CD4-positive, CD25-positive, alpha-beta regulatory T cell (primary cell): ENCODE data around the gene CD80. TPM values are rescaled to one million over a fixed set of nuclear protein-coding genes. Genes with fewer than 3 reads are reported as not detected.
"Not testable (repeated sequence)": the region's sequence is repeated elsewhere in the genome, so short reads cannot be mapped to it uniquely, and the experiment has no call there.

Experiments
- ATAC-seq, 2 donors: fragments of 150-1000 bp; cut with Tn5 transposase; one replicate each; pipeline ENCODE4 v1.10.0; 2021; ENCODE audit warnings: low read depth in 2 of 2, moderate number of reproducible peaks in 2 of 2, moderate library complexity in 1 of 2
- DNase-seq, 3 donors: peaks; one replicate each; pipeline versions ENCODE4 v3.0.0 to v3.0.0-alpha.2; 2012 to 2022; ENCODE audit warnings: mixed read lengths in 1 of 3
- H3K27ac ChIP-seq: one replicate; pipeline ENCODE4 v1.7.0; 2013; ENCODE audit warnings: mild to moderate bottlenecking, low read length; ENCODE audit not compliant: insufficient read depth, poor library complexity, severe bottlenecking
- H3K27me3 ChIP-seq: one replicate; pipeline ENCODE4 v1.7.0; 2013; ENCODE audit warnings: low read length; ENCODE audit not compliant: control insufficient read depth, insufficient read depth
- H3K36me3 ChIP-seq: one replicate; pipeline ENCODE4 v1.7.0; 2013; ENCODE audit warnings: mild to moderate bottlenecking, low read length, moderate library complexity; ENCODE audit not compliant: control insufficient read depth, insufficient read depth
- H3K4me1 ChIP-seq: 2 replicates; pipeline ENCODE4 v1.7.0; 2013; ENCODE audit warnings: mild to moderate bottlenecking, low read length; ENCODE audit not compliant: insufficient read depth, control insufficient read depth, poor library complexity, severe bottlenecking
- H3K4me3 ChIP-seq: one replicate; pipeline ENCODE4 v1.7.0; 2013; ENCODE audit warnings: low read depth, mild to moderate bottlenecking, low read length, moderate library complexity
- H3K9me3 ChIP-seq, 2 experiments: 1 replicate in 1 of 2; 2 replicates in 1 of 2; pipeline ENCODE4 v1.7.0; 2013; ENCODE audit warnings: low read length in 2 of 2, mild to moderate bottlenecking in 1 of 2, moderate library complexity in 1 of 2; ENCODE audit not compliant: control insufficient read depth in 2 of 2
- H3K27ac Mint-ChIP-seq, 3 donors: one replicate each; pipeline ENCODE4 v1.8.0; 2020 to 2022; ENCODE audit warnings: mild to moderate bottlenecking in 3 of 3, mixed read lengths in 3 of 3, moderate library complexity in 2 of 3
- H3K27me3 Mint-ChIP-seq: one replicate; pipeline ENCODE4 v1.8.0; 2022; ENCODE audit warnings: mild to moderate bottlenecking, mixed read lengths
- H3K36me3 Mint-ChIP-seq: one replicate; pipeline ENCODE4 v1.8.0; 2020; ENCODE audit warnings: mixed read lengths
- H3K4me1 Mint-ChIP-seq, 4 donors: one replicate each; pipeline ENCODE4 v1.8.0; 2020 to 2022; ENCODE audit warnings: mixed read lengths in 4 of 4, mild to moderate bottlenecking in 1 of 4
- H3K4me3 Mint-ChIP-seq, 4 donors: one replicate each; pipeline ENCODE4 v1.8.0; 2020 to 2022; ENCODE audit warnings: mild to moderate bottlenecking in 4 of 4, mixed read lengths in 4 of 4, moderate library complexity in 3 of 4
- H3K9me3 Mint-ChIP-seq, 7 donors: one replicate each; pipeline ENCODE4 v1.8.0; 2020 to 2022; ENCODE audit warnings: mixed read lengths in 7 of 7, mild to moderate bottlenecking in 3 of 7, moderate library complexity in 2 of 7
- polyA plus RNA-seq, 4 donors: library from polyadenylated mRNA; unstranded; fragments of 300-500 nt; fragmentation: Illumina TruSeq; gene quantifications; one replicate each; pipeline ENCODE4 v1.2.3, GENCODE V29; 2021
- total RNA-seq: library from RNA; stranded (reverse); gene quantifications from one replicate; pipeline ENCODE4 v1.2.3, GENCODE V29; 2022

The CD80 gene
- total and polyA plus RNA-seq, 5 donors from 2014 or later = 0.87 to 24.2 (median 2.0) TPM

DNA sequence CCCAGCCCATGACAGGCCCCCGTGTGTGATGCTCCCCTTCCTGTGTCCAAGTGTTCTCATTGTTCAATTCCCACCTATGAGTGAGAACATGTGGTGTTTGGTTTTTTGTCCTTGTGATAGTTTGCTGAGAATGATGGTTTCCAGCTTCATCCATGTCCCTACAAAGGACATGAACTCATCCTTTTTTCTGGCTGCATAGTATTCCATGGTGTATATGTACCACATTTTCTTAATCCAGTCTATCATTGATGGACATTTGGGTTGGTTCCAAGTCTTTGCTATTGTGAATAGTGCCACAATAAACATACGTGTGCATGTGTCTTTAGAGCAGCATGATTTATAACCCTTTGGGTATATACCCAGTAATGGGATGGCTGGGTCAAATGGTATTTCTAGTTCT is 3.9 kb upstream of the CD80 start:
- not testable (repeated sequence) for H3K4me3 ChIP-seq, H3K4me3 Mint-ChIP-seq, ATAC-seq, H3K9me3 ChIP-seq, H3K27ac Mint-ChIP-seq, H3K9me3 Mint-ChIP-seq, H3K36me3 ChIP-seq, DNase-seq, H3K27me3 Mint-ChIP-seq, H3K27me3 ChIP-seq, H3K36me3 Mint-ChIP-seq
- H3K27ac ChIP-seq = peak overlapping the region; percentile 80
- peaks cover 18% of the 10 kb centered on the region for H3K4me1 ChIP-seq
- peaks cover 4 to 28% (median 12%) of the 10 kb centered on the region in 4 donors for H3K4me1 Mint-ChIP-seq

DNA sequence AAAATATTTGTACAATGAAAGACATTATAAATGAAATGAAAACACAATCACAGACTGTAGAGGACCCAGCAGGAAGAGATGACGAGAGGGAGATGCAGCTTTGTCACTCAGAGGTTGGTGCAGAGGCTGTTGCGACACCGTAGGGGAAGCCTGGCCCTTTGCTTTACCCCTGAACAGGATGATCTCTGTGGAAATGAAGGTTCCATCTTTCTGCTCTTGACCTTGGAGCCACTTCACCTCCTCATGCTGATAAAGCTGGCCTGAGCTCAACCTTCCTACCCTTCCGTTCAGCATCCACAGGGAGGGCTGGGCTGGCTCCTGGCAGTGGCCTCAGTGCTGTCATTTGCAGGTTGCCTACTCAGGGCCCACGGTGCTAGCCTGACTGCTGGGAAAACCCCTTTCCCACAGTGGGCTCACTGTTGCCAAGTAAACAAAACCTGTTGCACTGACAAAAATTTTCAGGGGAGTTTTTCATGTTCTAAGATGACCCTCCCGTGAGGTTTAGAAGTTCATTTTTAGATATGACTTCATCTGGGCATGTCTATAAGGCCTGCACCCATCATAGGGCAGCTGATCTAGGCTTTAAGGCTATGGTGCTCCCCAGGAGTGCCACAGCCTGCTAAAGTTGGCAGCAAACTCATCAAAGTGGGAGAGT is 3.0 kb upstream of the CD80 start:
- H3K4me3 ChIP-seq = peak overlapping the region; percentile 15
- H3K9me3 Mint-ChIP-seq = peaks cover 0 to 3% (median 0%) of the 10 kb centered on the region in 7 donors
- peak overlapping the region in 2 of 4 donors; percentile 52 to 65 for H3K4me3 Mint-ChIP-seq
- H3K36me3 ChIP-seq = no peaks in the 10 kb centered on the region
- ATAC-seq = peak; percentile 69 to 70
- H3K27ac Mint-ChIP-seq = peak overlapping the region in 2 of 3 donors; percentile 52 to 90
- no peaks in the 10 kb centered on the region for H3K9me3 ChIP-seq
- peaks cover 4 to 36% (median 18%) of the 10 kb centered on the region in 4 donors for H3K4me1 Mint-ChIP-seq
- no peaks in the 10 kb centered on the region for H3K27me3 ChIP-seq
- H3K36me3 Mint-ChIP-seq = no peaks in the 10 kb centered on the region
- peak overlapping the region; percentile 80 for H3K27ac ChIP-seq
- peaks cover 24% of the 10 kb centered on the region for H3K4me1 ChIP-seq
- peak; percentile 29 to 59 (median 52) for DNase-seq
- no peaks in the 10 kb centered on the region for H3K27me3 Mint-ChIP-seq

DNA sequence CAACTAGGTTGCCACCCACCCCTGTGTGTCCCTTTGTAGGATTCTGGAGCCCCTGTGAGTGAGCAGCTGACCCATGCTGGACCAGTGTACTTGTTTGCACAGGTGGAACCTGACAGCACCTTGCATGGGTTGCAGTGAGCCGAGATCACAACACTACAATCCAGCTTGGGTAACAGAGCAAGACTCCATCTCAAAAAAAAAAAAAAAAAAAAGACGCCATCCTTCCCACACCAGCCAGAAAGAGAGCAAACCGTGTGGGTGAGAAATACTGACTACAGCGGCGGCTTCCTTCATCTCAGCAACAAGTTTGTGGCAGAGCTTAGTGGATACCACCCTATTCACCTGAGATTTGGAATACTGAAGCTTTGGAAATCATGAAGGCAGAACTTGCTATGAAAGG is 746 bp upstream of the CD80 start:
- Mint-ChIP-seq H3K4me1 (peaks cover 4 to 50% (median 27%) of the 10 kb centered on the region in 4 donors), H3K36me3 (no peaks in the 10 kb centered on the region), H3K27ac (peak overlapping the region in 2 of 3 donors; percentile 76 to 78), H3K4me3 (peak overlapping the region in 1 of 4 donors; percentile 31), H3K9me3 (peaks cover 0 to 3% (median 0%) of the 10 kb centered on the region in 7 donors), H3K27me3 (no peaks in the 10 kb centered on the region)
- Histone ChIP-seq H3K36me3 (no peaks in the 10 kb centered on the region), H3K27ac (peak overlapping the region; percentile 57), H3K4me1 (peaks cover 24% of the 10 kb centered on the region), H3K27me3 (no peaks in the 10 kb centered on the region), H3K4me3 (peak overlapping the region; percentile 42), H3K9me3 (no peaks in the 10 kb centered on the region)
- DNase-seq = no peak
- ATAC-seq = no peak

DNA sequence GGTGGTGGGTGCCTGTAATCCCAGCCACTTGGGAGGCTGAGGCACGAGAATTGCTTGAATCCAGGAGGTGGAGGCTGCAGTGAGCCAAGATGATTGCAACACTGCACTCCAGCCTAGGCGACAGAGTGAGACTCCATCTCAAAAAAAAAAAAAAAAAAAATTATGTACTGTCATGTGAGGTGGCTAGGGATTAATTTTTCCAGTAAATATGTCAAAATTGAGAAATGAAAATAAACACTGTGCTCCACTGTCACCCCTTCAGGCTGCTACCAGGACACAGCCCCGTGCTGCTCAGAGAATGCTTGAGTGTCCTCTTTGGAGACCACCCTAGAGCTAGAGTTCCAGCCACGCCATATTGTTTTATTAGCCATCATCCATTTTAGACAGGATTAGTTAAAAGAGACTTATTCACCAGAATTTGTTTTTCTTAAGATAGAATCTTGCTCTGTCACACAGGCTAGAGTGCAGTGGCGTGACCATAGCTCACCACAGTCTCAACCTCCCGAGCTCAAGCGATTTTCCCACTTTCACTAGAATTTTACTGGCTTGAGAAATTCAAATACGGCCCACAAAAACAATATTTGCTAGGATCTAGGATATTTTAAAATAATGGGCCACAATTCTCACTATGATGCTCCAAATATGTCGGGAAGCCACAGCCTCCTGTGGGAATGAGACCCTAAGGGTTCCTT is 642 bp downstream of the CD80 start:
- H3K4me1 Mint-ChIP-seq = peaks cover 4 to 56% (median 30%) of the 10 kb centered on the region in 4 donors
- no peak overlapping the region for H3K27ac ChIP-seq
- no peaks in the 10 kb centered on the region for H3K27me3 ChIP-seq
- peak overlapping the region in 2 of 3 donors; percentile 78 to 81 for H3K27ac Mint-ChIP-seq
- peak overlapping the region; percentile 85 for H3K4me3 ChIP-seq
- H3K27me3 Mint-ChIP-seq = no peaks in the 10 kb centered on the region
- H3K9me3 ChIP-seq = no peaks in the 10 kb centered on the region
- peaks cover 24% of the 10 kb centered on the region for H3K4me1 ChIP-seq
- ATAC-seq (no peak), DNase-seq (peak in 1 of 3 donors; percentile 25)
- H3K36me3 ChIP-seq = no peaks in the 10 kb centered on the region
- H3K9me3 Mint-ChIP-seq = peaks cover 0 to 1% (median 0%) of the 10 kb centered on the region in 7 donors
- H3K36me3 Mint-ChIP-seq = no peaks in the 10 kb centered on the region
- peak overlapping the region; percentile 19 to 86 (median 72) for H3K4me3 Mint-ChIP-seq

DNA sequence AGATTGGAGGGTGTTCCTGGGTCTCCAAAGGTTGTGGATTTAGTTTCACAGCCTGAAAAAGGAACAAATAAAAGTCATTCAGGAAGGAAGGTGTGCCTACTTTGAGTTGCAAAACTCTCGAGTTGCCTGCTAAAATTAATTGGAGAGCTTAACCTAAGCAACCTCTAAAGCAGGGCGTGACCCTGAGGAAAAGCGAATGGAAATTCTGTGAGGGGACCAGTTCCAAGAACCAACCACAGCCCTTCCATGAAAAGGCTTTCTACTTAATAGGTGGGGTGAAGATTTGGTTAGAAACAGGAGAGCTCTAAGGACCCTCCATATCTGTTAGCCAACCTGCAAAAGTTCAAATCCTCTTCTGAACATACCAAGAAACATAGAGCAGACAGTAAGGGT is 1.5 kb downstream of the CD80 start:
- Mint-ChIP-seq H3K4me1 (peaks cover 4 to 56% (median 32%) of the 10 kb centered on the region in 4 donors), H3K27ac (peak overlapping the region in 2 of 3 donors; percentile 44 to 81), H3K36me3 (no peaks in the 10 kb centered on the region), H3K27me3 (no peaks in the 10 kb centered on the region), H3K9me3 (peaks cover 0 to 1% (median 0%) of the 10 kb centered on the region in 7 donors), H3K4me3 (peak overlapping the region; percentile 19 to 86 (median 44))
- Histone ChIP-seq H3K4me1 (peaks cover 24% of the 10 kb centered on the region), H3K27me3 (no peaks in the 10 kb centered on the region), H3K4me3 (peak overlapping the region; percentile 54), H3K36me3 (no peaks in the 10 kb centered on the region), H3K9me3 (no peaks in the 10 kb centered on the region), H3K27ac (no peak overlapping the region)
- no peak for ATAC-seq
- peak in 1 of 3 donors; percentile 88 for DNase-seq

DNA sequence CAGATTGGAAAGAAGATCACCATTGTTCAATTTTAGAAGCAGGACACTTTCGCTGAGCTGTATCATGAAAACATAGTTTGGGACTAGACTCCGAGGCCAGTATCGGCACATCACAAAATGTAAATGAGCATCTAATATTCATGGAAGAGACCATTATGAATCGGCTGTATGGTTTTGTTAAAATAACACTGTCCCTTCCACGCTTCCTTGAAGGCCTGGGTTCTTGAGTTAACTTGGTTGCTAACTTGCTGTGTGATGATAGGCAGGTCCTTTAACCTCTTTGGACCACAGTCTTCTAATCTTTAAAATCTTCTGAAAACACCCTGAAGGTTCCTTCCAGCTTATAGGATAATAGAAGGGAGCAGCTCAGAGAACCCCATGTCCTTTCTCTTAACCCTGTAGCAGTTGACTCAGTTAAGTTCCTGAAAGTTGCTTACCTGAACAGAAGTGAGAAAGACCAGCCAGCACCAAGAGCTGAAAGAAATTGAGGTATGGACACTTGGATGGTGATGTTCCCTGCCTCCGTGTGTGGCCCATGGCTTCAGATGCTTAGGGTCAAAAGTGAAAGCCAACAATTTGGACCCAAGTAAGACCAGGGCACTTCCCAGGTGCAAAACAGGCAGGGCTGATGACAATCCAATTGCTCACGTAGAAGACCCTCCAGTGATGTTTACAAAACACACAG is 2.1 kb downstream of the CD80 start:
- Mint-ChIP-seq H3K4me3 (peak overlapping the region; percentile 19 to 86 (median 52)), H3K36me3 (no peaks in the 10 kb centered on the region), H3K9me3 (peaks cover 0 to 1% (median 0%) of the 10 kb centered on the region in 7 donors), H3K27ac (peak overlapping the region in 1 of 3 donors; percentile 39), H3K4me1 (peaks cover under 1 to 51% (median 28%) of the 10 kb centered on the region in 4 donors), H3K27me3 (no peaks in the 10 kb centered on the region)
- H3K9me3 ChIP-seq = no peaks in the 10 kb centered on the region
- H3K36me3 ChIP-seq = no peaks in the 10 kb centered on the region
- DNase-seq (no peak), ATAC-seq (no peak)
- H3K27ac ChIP-seq = no peak overlapping the region
- H3K4me3 ChIP-seq = peak overlapping the region; percentile 54
- H3K4me1 ChIP-seq = peaks cover 19% of the 10 kb centered on the region
- no peaks in the 10 kb centered on the region for H3K27me3 ChIP-seq

DNA sequence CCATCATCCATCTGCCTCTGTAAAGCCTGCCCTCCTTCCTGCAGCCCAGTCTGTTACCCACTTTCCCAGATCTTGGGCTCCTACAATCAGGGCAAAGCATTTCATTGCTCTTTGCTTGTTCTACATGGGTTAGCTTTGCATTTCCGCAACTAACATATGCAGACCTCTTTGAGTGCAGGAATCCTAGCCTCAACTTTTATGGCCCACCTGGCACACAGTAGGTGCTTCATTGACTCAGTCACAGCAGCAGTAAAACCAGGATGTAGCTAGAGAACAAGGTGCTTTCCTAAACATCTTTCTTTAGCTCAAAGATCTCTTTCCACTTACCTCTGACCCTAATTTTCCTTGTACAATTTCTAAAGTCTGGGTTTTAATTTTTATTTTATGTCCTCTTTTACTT is 3.5 kb downstream of the CD80 start:
- Histone ChIP-seq H3K9me3 (no peaks in the 10 kb centered on the region), H3K36me3 (no peaks in the 10 kb centered on the region), H3K27ac (no peak overlapping the region), H3K27me3 (no peaks in the 10 kb centered on the region), H3K4me3 (peak overlapping the region; percentile 47), H3K4me1 (peaks cover 17% of the 10 kb centered on the region)
- ATAC-seq = no peak
- Mint-ChIP-seq H3K27me3 (no peaks in the 10 kb centered on the region), H3K36me3 (peaks cover 4% of the 10 kb centered on the region), H3K9me3 (no peaks in the 10 kb centered on the region), H3K27ac (peak overlapping the region; percentile 8 to 16 (median 11)), H3K4me1 (peaks cover 0 to 49% (median 24%) of the 10 kb centered on the region in 4 donors), H3K4me3 (peak overlapping the region in 1 of 4 donors; percentile 6)
- no peak for DNase-seq
